ENCODE results near the gene TXK. TPM values are rescaled to one million over a fixed set of nuclear protein-coding genes. Genes with fewer than 3 reads are reported as not detected.

The TXK gene
- 0.20 and 0.37 TPM in 2 replicates for total RNA-seq

GRCh38 chr4:48134081-48134480 lies at the start of gene TXK:
TXK (minus strand) TSS chr4:48134250; CDS start chr4:48134170, 80 bp downstream.

Small RNAs within 50 kb of the gene (small RNA-seq; reads per million reads assigned to genes)
- gene RF00019 (not detected), gene RF00026 (not detected), gene RNU6-838P (not detected)

Other genes starting within 250 kb of the TXK start
- 7.3 and 8.6 TPM in 2 replicates for gene NFXL1, start 219.7 kb downstream of the TXK start, total RNA-seq
- gene CNGA1, start 117.6 kb downstream of the TXK start, total RNA-seq, result not detected in 2 replicates
- under 0.01 and 0.20 TPM in 2 replicates for gene NIPAL1, start 117.5 kb downstream of the TXK start, total RNA-seq
- gene TEC, start 135.6 kb upstream of the TXK start, total RNA-seq, result 1.5 and 1.6 TPM in 2 replicates
- 37.8 and 58.5 TPM in 2 replicates for gene SLAIN2, start 207.3 kb upstream of the TXK start, total RNA-seq

All from subcutaneous preadipocyte (primary cell).